Measurements from ENCODE around the gene TPRX2. TPM values are rescaled to one million over a fixed set of nuclear protein-coding genes. Genes with fewer than 3 reads are reported as not detected.

TPRX2 gene
- total and polyA plus RNA-seq, 11 donors, result not detected

DNA sequence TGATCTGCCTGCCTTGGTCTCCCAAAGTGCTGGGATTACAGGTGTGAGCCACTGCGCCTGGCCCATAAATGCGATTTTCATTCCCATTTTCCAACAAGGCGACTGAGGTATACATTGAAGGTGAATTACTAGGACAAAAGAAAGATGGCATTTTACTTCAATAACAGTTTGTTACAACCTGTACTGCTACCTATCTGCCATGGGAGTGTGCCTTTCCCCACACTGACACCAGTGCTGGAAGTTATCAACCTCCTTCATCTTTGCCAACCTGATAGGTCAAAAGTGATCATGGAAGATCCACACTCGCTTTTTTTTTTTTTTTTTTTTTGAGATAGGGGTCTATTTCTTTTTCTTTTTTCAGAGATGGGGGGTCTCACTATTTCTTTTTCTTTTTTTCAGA lies 26.3 kb upstream of the TPRX2 start:
- Histone ChIP-seq H3K4me1 (no peaks in the 10 kb centered on the region), H3K4me3 (no peak overlapping the region), H3K9me3 (no peaks in the 10 kb centered on the region), H3K27me3 (peaks cover 0 to 7% (median 0%) of the 10 kb centered on the region in 9 donors), H3K27ac (no peak overlapping the region), H3K36me3 (no peaks in the 10 kb centered on the region)
- intact Hi-C loops (cut with DNase I), result no loop called here
- 73 to 90% (median 80%) methylated on average over 4 of the region's 4 CpGs for WGBS, 4 donors
- no peak for TF ChIP-seq POLR2A (IDR thresholded peaks at IDR 0.05)
- TF ChIP-seq, protein P1, sequence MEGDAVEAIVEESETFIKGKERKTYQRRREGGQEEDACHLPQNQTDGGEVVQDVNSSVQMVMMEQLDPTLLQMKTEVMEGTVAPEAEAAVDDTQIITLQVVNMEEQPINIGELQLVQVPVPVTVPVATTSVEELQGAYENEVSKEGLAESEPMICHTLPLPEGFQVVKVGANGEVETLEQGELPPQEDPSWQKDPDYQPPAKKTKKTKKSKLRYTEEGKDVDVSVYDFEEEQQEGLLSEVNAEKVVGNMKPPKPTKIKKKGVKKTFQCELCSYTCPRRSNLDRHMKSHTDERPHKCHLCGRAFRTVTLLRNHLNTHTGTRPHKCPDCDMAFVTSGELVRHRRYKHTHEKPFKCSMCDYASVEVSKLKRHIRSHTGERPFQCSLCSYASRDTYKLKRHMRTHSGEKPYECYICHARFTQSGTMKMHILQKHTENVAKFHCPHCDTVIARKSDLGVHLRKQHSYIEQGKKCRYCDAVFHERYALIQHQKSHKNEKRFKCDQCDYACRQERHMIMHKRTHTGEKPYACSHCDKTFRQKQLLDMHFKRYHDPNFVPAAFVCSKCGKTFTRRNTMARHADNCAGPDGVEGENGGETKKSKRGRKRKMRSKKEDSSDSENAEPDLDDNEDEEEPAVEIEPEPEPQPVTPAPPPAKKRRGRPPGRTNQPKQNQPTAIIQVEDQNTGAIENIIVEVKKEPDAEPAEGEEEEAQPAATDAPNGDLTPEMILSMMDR (IDR thresholded peaks at IDR 0.05), result no peak
- DNase-seq (no peak), ATAC-seq (no peak)

DNA sequence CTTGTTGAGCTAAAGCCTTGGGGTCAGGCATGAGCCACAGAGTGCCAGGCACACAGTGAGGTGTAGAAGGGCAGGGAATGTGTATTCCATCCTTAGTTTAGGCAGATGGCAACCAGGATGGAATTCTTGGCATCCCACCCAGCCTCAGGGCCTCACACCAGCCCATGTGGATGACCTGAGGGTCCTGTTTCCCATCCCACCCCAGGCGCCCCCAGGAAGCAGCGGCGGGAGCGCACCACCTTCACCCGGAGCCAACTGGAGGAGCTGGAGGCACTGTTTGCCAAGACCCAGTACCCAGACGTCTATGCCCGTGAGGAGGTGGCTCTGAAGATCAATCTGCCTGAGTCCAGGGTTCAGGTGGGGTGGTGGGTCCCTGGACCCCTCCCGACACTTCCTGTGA lies 23.0 kb upstream of the TPRX2 start:
- H3K27ac ChIP-seq, result no peak overlapping the region
- intact Hi-C loops (cut with DNase I), result no loop called here
- H3K36me3 ChIP-seq, result no peaks in the 10 kb centered on the region
- 67 to 83% (median 70%) methylated on average over 7 to 8 of the region's 8 CpGs for WGBS, 4 donors
- no peaks in the 10 kb centered on the region for H3K9me3 ChIP-seq
- H3K27me3 ChIP-seq, result peaks cover 0 to 15% (median 3%) of the 10 kb centered on the region in 9 donors
- H3K4me3 ChIP-seq, result no peak overlapping the region
- TF ChIP-seq, protein P1 (IDR thresholded peaks at IDR 0.05), result no peak
- TF ChIP-seq POLR2A (IDR thresholded peaks at IDR 0.05), result no peak
- no peak for DNase-seq
- ATAC-seq, result no peak
- H3K4me1 ChIP-seq, result no peaks in the 10 kb centered on the region

DNA sequence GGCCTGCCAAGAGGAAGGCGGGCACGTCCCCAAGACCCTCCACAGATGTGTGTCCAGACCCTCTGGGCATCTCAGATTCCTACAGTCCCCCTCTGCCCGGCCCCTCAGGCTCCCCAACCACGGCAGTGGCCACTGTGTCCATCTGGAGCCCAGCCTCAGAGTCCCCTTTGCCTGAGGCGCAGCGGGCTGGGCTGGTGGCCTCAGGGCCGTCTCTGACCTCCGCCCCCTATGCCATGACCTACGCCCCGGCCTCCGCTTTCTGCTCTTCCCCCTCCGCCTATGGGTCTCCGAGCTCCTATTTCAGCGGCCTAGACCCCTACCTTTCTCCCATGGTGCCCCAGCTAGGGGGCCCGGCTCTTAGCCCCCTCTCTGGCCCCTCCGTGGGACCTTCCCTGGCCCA lies 19.6 kb upstream of the TPRX2 start:
- 70 to 80% (median 74%) methylated on average over 14 to 16 of the region's 16 CpGs for WGBS, 4 donors
- TF ChIP-seq, protein P1 (IDR thresholded peaks at IDR 0.05), result no peak
- TF ChIP-seq POLR2A (IDR thresholded peaks at IDR 0.05), result no peak

DNA sequence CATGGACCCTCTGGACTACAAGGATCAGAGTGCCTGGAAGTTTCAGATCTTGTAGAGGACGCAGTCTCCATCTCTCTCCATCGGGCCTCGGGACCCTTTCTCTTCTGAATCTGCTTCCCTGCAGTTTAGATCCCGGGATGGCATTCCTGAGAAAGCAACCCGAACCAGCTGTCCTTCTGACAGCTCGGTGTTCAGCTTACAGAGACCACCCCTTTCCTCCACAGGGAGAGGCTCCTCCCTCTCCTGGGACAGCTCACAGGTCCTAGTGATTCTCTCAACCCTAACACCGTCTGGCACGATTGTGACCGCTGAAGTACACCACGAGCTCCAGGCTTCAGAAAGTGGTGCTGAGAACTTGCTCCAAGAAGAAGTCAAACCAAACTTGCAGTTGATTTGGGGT lies 19.1 kb upstream of the TPRX2 start:
- H3K9me3 ChIP-seq, result no peaks in the 10 kb centered on the region
- no peak for DNase-seq
- WGBS, 4 donors, result 15 to 23% (median 17%) methylated on average over 10 of the region's 10 CpGs
- intact Hi-C loops (cut with DNase I), result no loop called here
- ATAC-seq, result no peak
- H3K36me3 ChIP-seq, result no peaks in the 10 kb centered on the region
- H3K4me1 ChIP-seq, result no peaks in the 10 kb centered on the region
- no peak for TF ChIP-seq POLR2A (IDR thresholded peaks at IDR 0.05)
- TF ChIP-seq, protein P1 (IDR thresholded peaks at IDR 0.05), result no peak
- H3K27me3 ChIP-seq, result peaks cover 0 to 36% (median 7%) of the 10 kb centered on the region in 9 donors
- no peak overlapping the region for H3K27ac ChIP-seq
- H3K4me3 ChIP-seq, result no peak overlapping the region

More for the DNA sequence above, 19.6 kb upstream of the TPRX2 start:
- ATAC-seq, result no peak
- H3K4me1 ChIP-seq, result no peaks in the 10 kb centered on the region
- intact Hi-C loops (cut with DNase I), result no loop called here
- H3K9me3 ChIP-seq, result no peaks in the 10 kb centered on the region
- H3K27ac ChIP-seq, result no peak overlapping the region
- H3K36me3 ChIP-seq, result no peaks in the 10 kb centered on the region
- no peak for DNase-seq
- peaks cover 0 to 36% (median 7%) of the 10 kb centered on the region in 9 donors for H3K27me3 ChIP-seq
- H3K4me3 ChIP-seq, result no peak overlapping the region
